ENCODE results near the gene SLC47A1. TPM values are rescaled to one million over a fixed set of nuclear protein-coding genes. Genes with fewer than 3 reads are reported as not detected.

SLC47A1 gene
- total RNA-seq, 1 donor from 2014 or later: 1.0 TPM

- no peak for TF ChIP-seq CTCF (IDR thresholded peaks at IDR 0.05; ENCODE audit: insufficient read depth, low read length, poor library complexity, severe bottlenecking)
- DNase-seq (ENCODE audit: low read depth): no peak
- Histone ChIP-seq H3K27me3 (ENCODE audit: control insufficient read depth, insufficient read depth, low read length) (peaks cover 43% of the 10 kb centered on the region), H3K4me3 (ENCODE audit: low read depth, low read length) (no peak overlapping the region), H3K36me3 (ENCODE audit: control insufficient read depth, insufficient read depth, low read length) (no peaks in the 10 kb centered on the region)
Measured at GRCh38 chr17:19537111-19537510, 3.5 kb downstream of the SLC47A1 start.

GRCh38 chr17:19538095-19539039, 4.7 kb downstream of the SLC47A1 start:
- Histone ChIP-seq H3K4me3 (ENCODE audit: low read depth, low read length) (no peak overlapping the region), H3K27me3 (ENCODE audit: control insufficient read depth, insufficient read depth, low read length) (peaks cover 39% of the 10 kb centered on the region), H3K36me3 (ENCODE audit: control insufficient read depth, insufficient read depth, low read length) (no peaks in the 10 kb centered on the region)
- no peak for DNase-seq (ENCODE audit: low read depth)
- TF ChIP-seq CTCF (IDR thresholded peaks at IDR 0.05; ENCODE audit: insufficient read depth, low read length, poor library complexity, severe bottlenecking): no peak

- no peak for TF ChIP-seq CTCF (IDR thresholded peaks at IDR 0.05; ENCODE audit: insufficient read depth, low read length, poor library complexity, severe bottlenecking)
- Histone ChIP-seq H3K36me3 (ENCODE audit: control insufficient read depth, insufficient read depth, low read length) (no peaks in the 10 kb centered on the region), H3K4me3 (ENCODE audit: low read depth, low read length) (no peak overlapping the region), H3K27me3 (ENCODE audit: control insufficient read depth, insufficient read depth, low read length) (peaks cover 32% of the 10 kb centered on the region)
- DNase-seq (ENCODE audit: low read depth): no peak
Measured at GRCh38 chr17:19539040-19539399, 5.4 kb downstream of the SLC47A1 start.

- no peak overlapping the region for H3K4me3 ChIP-seq (ENCODE audit: low read depth, low read length)
- no peak for DNase-seq (ENCODE audit: low read depth)
- peaks cover 28% of the 10 kb centered on the region for H3K27me3 ChIP-seq (ENCODE audit: control insufficient read depth, insufficient read depth, low read length)
- no peaks in the 10 kb centered on the region for H3K36me3 ChIP-seq (ENCODE audit: control insufficient read depth, insufficient read depth, low read length)
- TF ChIP-seq CTCF (IDR thresholded peaks at IDR 0.05; ENCODE audit: insufficient read depth, low read length, poor library complexity, severe bottlenecking): no peak
Measured at GRCh38 chr17:19539841-19540311, 6.2 kb downstream of the SLC47A1 start.

- Histone ChIP-seq H3K27me3 (ENCODE audit: control insufficient read depth, insufficient read depth, low read length) (peaks cover 24% of the 10 kb centered on the region), H3K4me3 (ENCODE audit: low read depth, low read length) (no peak overlapping the region), H3K36me3 (ENCODE audit: control insufficient read depth, insufficient read depth, low read length) (no peaks in the 10 kb centered on the region)
- TF ChIP-seq CTCF (IDR thresholded peaks at IDR 0.05; ENCODE audit: insufficient read depth, low read length, poor library complexity, severe bottlenecking): no peak
- DNase-seq (ENCODE audit: low read depth): no peak
Measured at GRCh38 chr17:19540706-19541370, 7.2 kb downstream of the SLC47A1 start.
